Activated T-helper 17 cell treated with anti-CD3 and anti-CD28 coated beads, Interleukin-2, amount 50 U/mL, for 72 hours (primary cell): ENCODE results near the gene JAG2. TPM values are rescaled to one million over a fixed set of nuclear protein-coding genes. Genes with fewer than 3 reads are reported as not detected.
A peak's percentile ranks its signal among the peaks of the same experiment; 100 is the strongest.

ENCODE experiments used
- ATAC-seq: fragments of 150-1000 bp; cut with Tn5 transposase; replicated peaks from 2 replicates; pipeline ENCODE4 v1.10.0; 2021; ENCODE audit warnings: mild to moderate bottlenecking, moderate library complexity
- H3K27ac Mint-ChIP-seq: one replicate; pipeline ENCODE4 v1.8.0; 2022; ENCODE audit warnings: mixed read lengths
- H3K27me3 Mint-ChIP-seq: one replicate; pipeline ENCODE4 v1.8.0; 2022; ENCODE audit warnings: mixed read lengths
- H3K36me3 Mint-ChIP-seq: one replicate; pipeline ENCODE4 v1.8.0; 2022; ENCODE audit warnings: low read depth, mild to moderate bottlenecking, mixed read lengths
- H3K4me1 Mint-ChIP-seq: one replicate; pipeline ENCODE4 v1.8.0; 2022; ENCODE audit warnings: mixed read lengths
- H3K4me3 Mint-ChIP-seq: one replicate; pipeline ENCODE4 v1.8.0; 2022; ENCODE audit warnings: mild to moderate bottlenecking, mixed read lengths
- H3K9me3 Mint-ChIP-seq: one replicate; pipeline ENCODE4 v1.8.0; 2022; ENCODE audit warnings: mixed read lengths
- total RNA-seq, 2 donors: library from RNA; stranded (reverse); gene quantifications; one replicate each; pipeline ENCODE4 v1.2.3, GENCODE V29; 2022

The JAG2 gene
- total RNA-seq, 2 donors from 2014 or later: 2.5 TPM

- H3K9me3 Mint-ChIP-seq: no peaks in the 10 kb centered on the region
Observed at GRCh38 chr14:105207996-105208737, 39.6 kb upstream of the JAG2 start.

GRCh38 chr14:105207460-105207901 is 38.9 kb upstream of the JAG2 start:
- Mint-ChIP-seq H3K27me3 (no peaks in the 10 kb centered on the region), H3K4me1 (no peaks in the 10 kb centered on the region)
- ATAC-seq: no peak

More at GRCh38 chr14:105207996-105208737, 39.6 kb upstream of the JAG2 start:
- no peaks in the 10 kb centered on the region for H3K27me3 Mint-ChIP-seq
- no peaks in the 10 kb centered on the region for H3K4me1 Mint-ChIP-seq
- no peak overlapping the region for H3K4me3 Mint-ChIP-seq
- ATAC-seq: no peak
- H3K36me3 Mint-ChIP-seq: no peaks in the 10 kb centered on the region
- no peak overlapping the region for H3K27ac Mint-ChIP-seq

GRCh38 chr14:105206873-105207272 is 38.3 kb upstream of the JAG2 start:
- Mint-ChIP-seq H3K36me3 (no peaks in the 10 kb centered on the region), H3K27ac (no peak overlapping the region), H3K4me1 (no peaks in the 10 kb centered on the region), H3K4me3 (no peak overlapping the region), H3K9me3 (no peaks in the 10 kb centered on the region), H3K27me3 (no peaks in the 10 kb centered on the region)
- ATAC-seq: no peak

More at GRCh38 chr14:105207460-105207901, 38.9 kb upstream of the JAG2 start:
- Mint-ChIP-seq H3K4me3 (no peak overlapping the region), H3K27ac (no peak overlapping the region), H3K36me3 (no peaks in the 10 kb centered on the region), H3K9me3 (no peaks in the 10 kb centered on the region)

- H3K4me1 Mint-ChIP-seq: no peaks in the 10 kb centered on the region
- ATAC-seq: no peak
- peaks cover under 1% of the 10 kb centered on the region for H3K27me3 Mint-ChIP-seq
Observed at GRCh38 chr14:105205673-105206208, 37.2 kb upstream of the JAG2 start.

GRCh38 chr14:105204931-105205672 is 36.5 kb upstream of the JAG2 start:
- ATAC-seq: no peak
- H3K27ac Mint-ChIP-seq: no peak overlapping the region
- peaks cover 3% of the 10 kb centered on the region for H3K27me3 Mint-ChIP-seq
- H3K9me3 Mint-ChIP-seq: no peaks in the 10 kb centered on the region
- H3K4me3 Mint-ChIP-seq: no peak overlapping the region
- H3K4me1 Mint-ChIP-seq: no peaks in the 10 kb centered on the region
- no peaks in the 10 kb centered on the region for H3K36me3 Mint-ChIP-seq

More at GRCh38 chr14:105205673-105206208, 37.2 kb upstream of the JAG2 start:
- no peak overlapping the region for H3K4me3 Mint-ChIP-seq
- H3K27ac Mint-ChIP-seq: no peak overlapping the region
- H3K9me3 Mint-ChIP-seq: no peaks in the 10 kb centered on the region
- H3K36me3 Mint-ChIP-seq: no peaks in the 10 kb centered on the region

- Mint-ChIP-seq H3K9me3 (no peaks in the 10 kb centered on the region), H3K27ac (no peak overlapping the region), H3K4me1 (no peaks in the 10 kb centered on the region), H3K27me3 (peaks cover 7% of the 10 kb centered on the region), H3K4me3 (no peak overlapping the region), H3K36me3 (no peaks in the 10 kb centered on the region)
- ATAC-seq: peak; percentile 13
Observed at GRCh38 chr14:105204206-105204930, 35.8 kb upstream of the JAG2 start.

- no peak overlapping the region for H3K27ac Mint-ChIP-seq
- ATAC-seq: no peak
- H3K27me3 Mint-ChIP-seq: peaks cover 11% of the 10 kb centered on the region
- H3K4me1 Mint-ChIP-seq: no peaks in the 10 kb centered on the region
- no peak overlapping the region for H3K4me3 Mint-ChIP-seq
- no peaks in the 10 kb centered on the region for H3K36me3 Mint-ChIP-seq
- no peaks in the 10 kb centered on the region for H3K9me3 Mint-ChIP-seq
Observed at GRCh38 chr14:105203701-105204100, 35.1 kb upstream of the JAG2 start.

GRCh38 chr14:105203057-105203531 is 34.5 kb upstream of the JAG2 start:
- peaks cover 15% of the 10 kb centered on the region for H3K27me3 Mint-ChIP-seq
- H3K9me3 Mint-ChIP-seq: no peaks in the 10 kb centered on the region
- peak; percentile 61 for ATAC-seq
- no peak overlapping the region for H3K4me3 Mint-ChIP-seq
- no peaks in the 10 kb centered on the region for H3K36me3 Mint-ChIP-seq
- H3K27ac Mint-ChIP-seq: no peak overlapping the region
- H3K4me1 Mint-ChIP-seq: no peaks in the 10 kb centered on the region

- Mint-ChIP-seq H3K27me3 (peaks cover 16% of the 10 kb centered on the region), H3K36me3 (no peaks in the 10 kb centered on the region), H3K27ac (no peak overlapping the region), H3K4me3 (no peak overlapping the region), H3K4me1 (no peaks in the 10 kb centered on the region), H3K9me3 (no peaks in the 10 kb centered on the region)
- peak; percentile 48 for ATAC-seq
Observed at GRCh38 chr14:105201925-105202513, 33.4 kb upstream of the JAG2 start.

- H3K9me3 Mint-ChIP-seq: no peaks in the 10 kb centered on the region
- H3K4me3 Mint-ChIP-seq: no peak overlapping the region
- H3K36me3 Mint-ChIP-seq: no peaks in the 10 kb centered on the region
- H3K27ac Mint-ChIP-seq: no peak overlapping the region
- H3K27me3 Mint-ChIP-seq: peaks cover 16% of the 10 kb centered on the region
- H3K4me1 Mint-ChIP-seq: no peaks in the 10 kb centered on the region
- ATAC-seq: no peak
Observed at GRCh38 chr14:105201156-105201924, 32.8 kb upstream of the JAG2 start.

- no peaks in the 10 kb centered on the region for H3K36me3 Mint-ChIP-seq
- no peaks in the 10 kb centered on the region for H3K9me3 Mint-ChIP-seq
- no peak for ATAC-seq
- no peaks in the 10 kb centered on the region for H3K4me1 Mint-ChIP-seq
- no peak overlapping the region for H3K4me3 Mint-ChIP-seq
- peaks cover 16% of the 10 kb centered on the region for H3K27me3 Mint-ChIP-seq
- H3K27ac Mint-ChIP-seq: no peak overlapping the region
Observed at GRCh38 chr14:105200641-105201040, 32.1 kb upstream of the JAG2 start.

GRCh38 chr14:105200074-105200473 is 31.5 kb upstream of the JAG2 start:
- Mint-ChIP-seq H3K36me3 (no peaks in the 10 kb centered on the region), H3K4me3 (no peak overlapping the region), H3K27ac (no peak overlapping the region), H3K4me1 (no peaks in the 10 kb centered on the region), H3K9me3 (no peaks in the 10 kb centered on the region), H3K27me3 (peaks cover 16% of the 10 kb centered on the region)
- ATAC-seq: no peak

- peaks cover 6% of the 10 kb centered on the region for H3K4me1 Mint-ChIP-seq
- H3K9me3 Mint-ChIP-seq: no peaks in the 10 kb centered on the region
- no peak overlapping the region for H3K4me3 Mint-ChIP-seq
- peaks cover 22% of the 10 kb centered on the region for H3K27me3 Mint-ChIP-seq
- H3K27ac Mint-ChIP-seq: no peak overlapping the region
- H3K36me3 Mint-ChIP-seq: no peaks in the 10 kb centered on the region
- no peak for ATAC-seq
Observed at GRCh38 chr14:105199093-105199492, 30.5 kb upstream of the JAG2 start.
